SU-DHL-6 (cell line): ENCODE measurements around the gene TAF10.

ENCODE experiments used
- H2AFZ ChIP-seq: fragments of 200-600 bp; sonication (generic); 2 replicates; pipeline ENCODE4 v1.6.1; 2014; ENCODE audit warnings: low read depth, mild to moderate bottlenecking, moderate library complexity, mixed read lengths, antibody characterized with exemption, low read length; ENCODE audit not compliant: severe bottlenecking
- H3F3A ChIP-seq: fragments of 200-600 bp; shearing (Covaris generic); 2 replicates; pipeline ENCODE4 v1.6.0; 2016; ENCODE audit warnings: antibody characterized with exemption, mild to moderate bottlenecking; ENCODE audit not compliant: insufficient read depth
- H3K27ac ChIP-seq: fragments of 200-600 bp; sonication (generic); 2 replicates; pipeline ENCODE4 v1.5.1; 2016; ENCODE audit warnings: low read depth, mild to moderate bottlenecking, low read length, moderate library complexity, mixed read lengths
- H3K27me3 ChIP-seq: fragments of 200-600 bp; sonication (generic), shearing (Covaris generic); 2 replicates; pipeline ENCODE4 v1.6.0; 2014; ENCODE audit warnings: mild to moderate bottlenecking, low read length
- H3K36me3 ChIP-seq: fragments of 200-600 bp; sonication (generic); 2 replicates; pipeline ENCODE4 v1.6.1; 2014; ENCODE audit warnings: mild to moderate bottlenecking, low read length, mixed read lengths
- H3K4me2 ChIP-seq: fragments of 300-600, 200-600 bp; shearing (Covaris generic), sonication (generic); 2 replicates; pipeline ENCODE4 v1.6.0; 2014; ENCODE audit warnings: low read length, low read depth, mild to moderate bottlenecking; ENCODE audit not compliant: poor library complexity, severe bottlenecking
- H3K4me3 ChIP-seq: fragments of 200-600 bp; sonication (generic); 2 replicates; pipeline ENCODE4 v1.5.1; 2014; ENCODE audit warnings: antibody characterized with exemption, low read length, mild to moderate bottlenecking, mixed read lengths; ENCODE audit not compliant: insufficient read depth, poor library complexity, severe bottlenecking
- H3K79me2 ChIP-seq: fragments of 200-600 bp; sonication (generic); 2 replicates; pipeline ENCODE4 v1.6.1; 2014; ENCODE audit warnings: mild to moderate bottlenecking, low read length, moderate library complexity; ENCODE audit not compliant: insufficient read depth
- H3K9ac ChIP-seq: fragments of 200-600 bp; sonication (generic); 2 replicates; pipeline ENCODE4 v1.7.0; 2014; ENCODE audit warnings: mild to moderate bottlenecking, low read length
- H3K9me2 ChIP-seq: fragments of 200-600 bp; sonication (generic); replicated peaks from 2 replicates; pipeline ENCODE4 v1.6.1; 2014; ENCODE audit warnings: low read length; ENCODE audit not compliant: insufficient read depth
- H3K9me3 ChIP-seq: fragments of 200-600 bp; sonication (generic); 2 replicates; pipeline ENCODE4 v1.6.1; 2014; ENCODE audit warnings: low read length, mixed read lengths; ENCODE audit not compliant: insufficient read depth
- H4K20me1 ChIP-seq: fragments of 200-600 bp; sonication (generic); 2 replicates; pipeline ENCODE4 v1.6.1; 2014; ENCODE audit warnings: low read depth, mild to moderate bottlenecking, antibody characterized with exemption, low read length, moderate library complexity, mixed read lengths
- CTCF ChIP-seq: fragments of 200-600 bp; sonication (generic); IDR thresholded peaks from one replicate; pipeline ENCODE4 v1.5.1; 2017; ENCODE audit warnings: antibody characterized with exemption, mild to moderate bottlenecking, low read length, moderate library complexity; ENCODE audit not compliant: insufficient read depth, poor library complexity, severe bottlenecking
- EZH2phosphoT487 ChIP-seq: fragments of 200-600 bp; sonication (generic), shearing (Covaris generic); conservative IDR thresholded peaks from 2 replicates; pipeline ENCODE4 v1.6.1; 2018; ENCODE audit warnings: mild to moderate bottlenecking, antibody characterized with exemption, low read length, moderate library complexity, mixed read lengths

TAF10 gene

GRCh38 chr11:6657346-6657745, 45.3 kb upstream of the TAF10 start:
- Histone ChIP-seq H3K36me3 (no peaks in the 10 kb centered on the region), H3K9me2 (no peaks in the 10 kb centered on the region), H2AFZ (no peak overlapping the region), H3K79me2 (no peaks in the 10 kb centered on the region), H3K27me3 (no peaks in the 10 kb centered on the region), H3K4me2 (no peak overlapping the region), H3K4me3 (no peak overlapping the region), H3K9me3 (no peaks in the 10 kb centered on the region), H4K20me1 (no peaks in the 10 kb centered on the region), H3F3A (no peaks in the 10 kb centered on the region), H3K27ac (no peak overlapping the region), H3K9ac (no peak overlapping the region)
- TF ChIP-seq CTCF (no peak), EZH2phosphoT487 (no peak)

GRCh38 chr11:6656936-6657335, 44.9 kb upstream of the TAF10 start:
- Histone ChIP-seq H3K4me2 (no peak overlapping the region), H2AFZ (no peak overlapping the region)

GRCh38 chr11:6656584-6656915, 44.5 kb upstream of the TAF10 start:
- Histone ChIP-seq H2AFZ (no peak overlapping the region), H3K27ac (no peak overlapping the region), H3K4me2 (no peak overlapping the region), H3K9me2 (no peaks in the 10 kb centered on the region), H4K20me1 (no peaks in the 10 kb centered on the region), H3K9me3 (no peaks in the 10 kb centered on the region), H3K9ac (no peak overlapping the region), H3K36me3 (no peaks in the 10 kb centered on the region), H3K27me3 (no peaks in the 10 kb centered on the region), H3K4me3 (no peak overlapping the region), H3F3A (no peaks in the 10 kb centered on the region), H3K79me2 (no peaks in the 10 kb centered on the region)
- TF ChIP-seq EZH2phosphoT487 (no peak), CTCF (no peak)

More at GRCh38 chr11:6656936-6657335, 44.9 kb upstream of the TAF10 start:
- Histone ChIP-seq H3K79me2 (no peaks in the 10 kb centered on the region), H3K9ac (no peak overlapping the region), H3F3A (no peaks in the 10 kb centered on the region), H3K36me3 (no peaks in the 10 kb centered on the region), H3K9me2 (no peaks in the 10 kb centered on the region), H3K4me3 (no peak overlapping the region), H3K27ac (no peak overlapping the region), H3K27me3 (no peaks in the 10 kb centered on the region), H4K20me1 (no peaks in the 10 kb centered on the region), H3K9me3 (no peaks in the 10 kb centered on the region)
- TF ChIP-seq EZH2phosphoT487 = no peak
- TF ChIP-seq CTCF = no peak
